DND-41 (cell line): ENCODE data around the gene IFNA13.

Experiments
- CTCF ChIP-seq: IDR thresholded peaks from 2 replicates; pipeline ENCODE4 v1.5.1; 2012; ENCODE audit warnings: borderline replicate concordance, low read length, moderate library complexity, mild to moderate bottlenecking; ENCODE audit not compliant: poor library complexity, severe bottlenecking; ENCODE audit errors: extremely low read depth
- EZH2 ChIP-seq: IDR thresholded peaks from 3 replicates; pipeline ENCODE4 v1.6.1; 2012; ENCODE audit warnings: borderline replicate concordance, low read depth, mild to moderate bottlenecking, moderate library complexity, low read length, inconsistent platforms; ENCODE audit not compliant: severe bottlenecking

GRCh38 chr9:21320465-21320864 lies 47.4 kb downstream of the IFNA13 start:
- no peak for TF ChIP-seq CTCF
- TF ChIP-seq EZH2 = no peak
